Naive thymus-derived CD4-positive, alpha-beta T cell (primary cell): ENCODE results near the gene CSNK2A1. TPM values are rescaled to one million over a fixed set of nuclear protein-coding genes. Genes with fewer than 3 reads are reported as not detected.

Source experiments
- ATAC-seq: fragments of 150-1000 bp; cut with Tn5 transposase; 2 replicates; pipeline ENCODE4 v1.10.0; 2021; ENCODE audit warnings: mild to moderate bottlenecking, moderate library complexity
- CTCF ChIA-PET: fragments of 350-600 bp; sonication (Branson Sonifier 250); formaldehyde crosslinking; loops from one replicate; lab custom pipeline; 2021; ENCODE audit warnings: antibody characterized with exemption; lab: Charles Lee
- POLR2A ChIA-PET: fragments of 350-600 bp; sonication (Branson Sonifier 250); formaldehyde crosslinking; loops from one replicate; lab custom pipeline; 2021; ENCODE audit warnings: antibody characterized with exemption, inconsistent platforms; lab: Charles Lee
- DNase-seq, 9 donors: peaks; one replicate each; pipeline versions ENCODE4 v3.0.0 to v3.0.0-alpha.2; 2020 to 2022; ENCODE audit warnings: mixed read lengths in 1 of 9
- H3K27ac ChIP-seq: one replicate; pipeline ENCODE4 v1.7.0; 2013; ENCODE audit warnings: mild to moderate bottlenecking, low read depth, low read length, moderate library complexity
- H3K27me3 ChIP-seq, 2 donors: one replicate each; pipeline ENCODE4 v1.7.0; 2013; ENCODE audit warnings: low read length in 2 of 2, mild to moderate bottlenecking in 2 of 2, moderate library complexity in 2 of 2; ENCODE audit not compliant: control insufficient read depth in 2 of 2, insufficient read depth in 2 of 2
- H3K36me3 ChIP-seq, 3 experiments: 1 replicate in 2 of 3; 2 replicates in 1 of 3; pipeline ENCODE4 v1.7.0; 2013; ENCODE audit warnings: low read length in 3 of 3, mild to moderate bottlenecking in 3 of 3, moderate library complexity in 1 of 3; ENCODE audit not compliant: insufficient read depth in 3 of 3, control insufficient read depth in 2 of 3
- H3K4me1 ChIP-seq, 2 donors: one replicate each; pipeline ENCODE4 v1.7.0; 2013; ENCODE audit warnings: low read length in 2 of 2, mild to moderate bottlenecking in 2 of 2, moderate library complexity in 1 of 2; ENCODE audit not compliant: control insufficient read depth in 2 of 2, insufficient read depth in 2 of 2
- H3K4me3 ChIP-seq: 2 replicates; pipeline ENCODE4 v1.7.0; 2013; ENCODE audit warnings: mild to moderate bottlenecking, low read length
- H3K9me3 ChIP-seq, 3 experiments: 1 replicate in 2 of 3; 2 replicates in 1 of 3; pipeline ENCODE4 v1.7.0; 2013; ENCODE audit warnings: low read length in 3 of 3; ENCODE audit not compliant: control insufficient read depth in 2 of 3
- H3K27ac Mint-ChIP-seq, 9 donors: one replicate each; pipeline ENCODE4 v1.8.0; 2020 to 2022; ENCODE audit warnings: mixed read lengths in 9 of 9, mild to moderate bottlenecking in 8 of 9, moderate library complexity in 5 of 9, inconsistent platforms in 2 of 9
- H3K27me3 Mint-ChIP-seq, 5 donors: one replicate each; pipeline ENCODE4 v1.8.0; 2021 to 2022; ENCODE audit warnings: mixed read lengths in 5 of 5, mild to moderate bottlenecking in 1 of 5
- H3K36me3 Mint-ChIP-seq, 5 donors: one replicate each; pipeline ENCODE4 v1.8.0; 2020 to 2022; ENCODE audit warnings: mixed read lengths in 5 of 5, mild to moderate bottlenecking in 3 of 5, inconsistent platforms in 1 of 5
- H3K4me1 Mint-ChIP-seq, 7 donors: one replicate each; pipeline ENCODE4 v1.8.0; 2020 to 2022; ENCODE audit warnings: mixed read lengths in 7 of 7, mild to moderate bottlenecking in 3 of 7, inconsistent platforms in 1 of 7
- H3K4me3 Mint-ChIP-seq, 10 donors: one replicate each; pipeline ENCODE4 v1.8.0; 2020 to 2022; ENCODE audit warnings: mild to moderate bottlenecking in 10 of 10, mixed read lengths in 10 of 10, moderate library complexity in 6 of 10, inconsistent platforms in 2 of 10
- H3K9me3 Mint-ChIP-seq, 11 donors: one replicate each; pipeline ENCODE4 v1.8.0; 2020 to 2022; ENCODE audit warnings: mixed read lengths in 11 of 11, mild to moderate bottlenecking in 4 of 11, inconsistent platforms in 1 of 11, moderate library complexity in 1 of 11
- intact Hi-C, 2 donors: fragments of 100-400 bp; cut with micrococcal nuclease; formaldehyde crosslinking; loops; one replicate each; pipeline ENCODE4 v1.15.1; 2023
- polyA plus RNA-seq, 2 donors: library from polyadenylated mRNA; unstranded; fragments of 300-500 nt; fragmentation: Illumina TruSeq; gene quantifications; one replicate each; pipeline ENCODE4 v1.2.3, GENCODE V29; 2021
- total RNA-seq, 6 experiments: library from RNA in 5 of 6; stranded (reverse) in 5 of 6; gene quantifications; 1 replicate in 5 of 6; 2 replicates in 1 of 6; pipeline ENCODE4 v1.2.3 and lab custom pipeline; 2021 to 2026

The CSNK2A1 gene
- total and polyA plus RNA-seq, 7 experiments from 2014 or later, result 47.3 to 117 (median 74.5) TPM

- ChIA-PET CTCF (no interaction called here), POLR2A (interaction anchor here (0.6 kb wide), 1 partner anchor 37 kb away, joined by 3 read pairs; no protein-coding TSS in a partner anchor)
- Mint-ChIP-seq H3K9me3 (no peaks in the 10 kb centered on the region), H3K27me3 (peaks cover 27 to 40% (median 36%) of the 10 kb centered on the region in 5 donors), H3K4me1 (no peaks in the 10 kb centered on the region), H3K4me3 (no peak overlapping the region), H3K27ac (no peak overlapping the region), H3K36me3 (peaks cover 0 to 4% (median 0%) of the 10 kb centered on the region in 5 donors)
- H3K4me1 ChIP-seq, result no peaks in the 10 kb centered on the region
- no peak overlapping the region for H3K27ac ChIP-seq
- no peak overlapping the region for H3K4me3 ChIP-seq
- no peaks in the 10 kb centered on the region for H3K9me3 ChIP-seq
- DNase-seq (no peak), ATAC-seq (no peak)
- H3K27me3 ChIP-seq, result peaks cover 0 to 3% of the 10 kb centered on the region in 2 donors
- H3K36me3 ChIP-seq, result no peaks in the 10 kb centered on the region
- intact Hi-C loops, result no loop called here
Measured at GRCh38 chr20:556984-557383, 13.4 kb upstream of the CSNK2A1 start.

GRCh38 chr20:555976-556385, 12.4 kb upstream of the CSNK2A1 start:
- Mint-ChIP-seq H3K27me3 (peaks cover 27 to 40% (median 37%) of the 10 kb centered on the region in 5 donors), H3K4me3 (no peak overlapping the region), H3K36me3 (peaks cover 0 to 4% (median 0%) of the 10 kb centered on the region in 5 donors), H3K27ac (no peak overlapping the region), H3K9me3 (no peaks in the 10 kb centered on the region), H3K4me1 (no peaks in the 10 kb centered on the region)
- ATAC-seq (no peak), DNase-seq (no peak)
- Histone ChIP-seq H3K4me3 (no peak overlapping the region), H3K4me1 (no peaks in the 10 kb centered on the region), H3K27ac (no peak overlapping the region), H3K27me3 (peaks cover 0 to 3% of the 10 kb centered on the region in 2 donors), H3K9me3 (no peaks in the 10 kb centered on the region), H3K36me3 (no peaks in the 10 kb centered on the region)
- POLR2A ChIA-PET, result no interaction called here
- CTCF ChIA-PET, result no interaction called here
- intact Hi-C loops, result no loop called here

- H3K36me3 Mint-ChIP-seq, result peaks cover 0 to 10% (median 0%) of the 10 kb centered on the region in 5 donors
- H3K4me3 Mint-ChIP-seq, result no peak overlapping the region
- no peak overlapping the region for H3K27ac Mint-ChIP-seq
- H3K27ac ChIP-seq, result no peak overlapping the region
- ChIA-PET CTCF (no interaction called here), POLR2A (no interaction called here)
- DNase-seq, result no peak
- intact Hi-C loops, result no loop called here
- H3K27me3 ChIP-seq, result peaks cover 0 to 3% of the 10 kb centered on the region in 2 donors
- H3K9me3 Mint-ChIP-seq, result no peaks in the 10 kb centered on the region
- no peaks in the 10 kb centered on the region for H3K36me3 ChIP-seq
- no peaks in the 10 kb centered on the region for H3K4me1 ChIP-seq
- H3K27me3 Mint-ChIP-seq, result peaks cover 28 to 54% (median 41%) of the 10 kb centered on the region in 5 donors
- ATAC-seq, result no peak
- no peak overlapping the region for H3K4me3 ChIP-seq
- no peaks in the 10 kb centered on the region for H3K9me3 ChIP-seq
- no peaks in the 10 kb centered on the region for H3K4me1 Mint-ChIP-seq
Measured at GRCh38 chr20:550611-551010, 7.0 kb upstream of the CSNK2A1 start.

- no peak for ATAC-seq
- ChIA-PET POLR2A (no interaction called here), CTCF (no interaction called here)
- Mint-ChIP-seq H3K9me3 (peaks cover 0 to 2% (median 0%) of the 10 kb centered on the region in 11 donors), H3K27ac (no peak overlapping the region), H3K4me3 (no peak overlapping the region), H3K36me3 (peaks cover 0 to 10% (median 0%) of the 10 kb centered on the region in 5 donors), H3K27me3 (peaks cover 24 to 50% (median 37%) of the 10 kb centered on the region in 5 donors), H3K4me1 (no peaks in the 10 kb centered on the region)
- Histone ChIP-seq H3K4me3 (no peak overlapping the region), H3K4me1 (no peaks in the 10 kb centered on the region), H3K9me3 (no peaks in the 10 kb centered on the region), H3K36me3 (no peaks in the 10 kb centered on the region), H3K27ac (no peak overlapping the region), H3K27me3 (peaks cover 0 to 2% of the 10 kb centered on the region in 2 donors)
- intact Hi-C loops, result loop anchor here in 1 of 2 donors (10.0 kb wide), 1 partner anchor 665 kb away; no protein-coding TSS in a partner anchor
- no peak for DNase-seq
Measured at GRCh38 chr20:549722-550496, 6.3 kb upstream of the CSNK2A1 start.

- Histone ChIP-seq H3K9me3 (no peaks in the 10 kb centered on the region), H3K27me3 (no peaks in the 10 kb centered on the region), H3K4me1 (peaks cover 0 to 6% of the 10 kb centered on the region in 2 donors), H3K36me3 (no peaks in the 10 kb centered on the region), H3K27ac (no peak overlapping the region), H3K4me3 (no peak overlapping the region)
- no peak for DNase-seq
- peaks cover 7 to 10% (median 9%) of the 10 kb centered on the region in 7 donors for H3K4me1 Mint-ChIP-seq
- peaks cover 0 to 7% (median 0%) of the 10 kb centered on the region in 11 donors for H3K9me3 Mint-ChIP-seq
- intact Hi-C loops, result loop anchor here in 1 of 2 donors (10.0 kb wide), 1 partner anchor 666 kb away; no protein-coding TSS in a partner anchor
- ChIA-PET CTCF (no interaction called here), POLR2A (no interaction called here)
- H3K27me3 Mint-ChIP-seq, result peaks cover 16 to 42% (median 27%) of the 10 kb centered on the region in 5 donors
- no peak overlapping the region for H3K4me3 Mint-ChIP-seq
- ATAC-seq, result no peak
- peaks cover 0 to 10% (median 4%) of the 10 kb centered on the region in 5 donors for H3K36me3 Mint-ChIP-seq
- no peak overlapping the region for H3K27ac Mint-ChIP-seq
Measured at GRCh38 chr20:548906-549305, 5.3 kb upstream of the CSNK2A1 start.

- peaks cover under 1 to 12% of the 10 kb centered on the region in 2 donors for H3K4me1 ChIP-seq
- Mint-ChIP-seq H3K9me3 (peaks cover 0 to 7% (median 0%) of the 10 kb centered on the region in 11 donors), H3K27ac (no peak overlapping the region), H3K36me3 (peaks cover 0 to 17% (median 7%) of the 10 kb centered on the region in 5 donors), H3K27me3 (peaks cover 14 to 34% (median 24%) of the 10 kb centered on the region in 5 donors), H3K4me1 (peaks cover 14 to 20% (median 19%) of the 10 kb centered on the region in 7 donors), H3K4me3 (no peak overlapping the region)
- DNase-seq (no peak), ATAC-seq (no peak)
- no peak overlapping the region for H3K27ac ChIP-seq
- H3K9me3 ChIP-seq, result no peaks in the 10 kb centered on the region
- ChIA-PET POLR2A (no interaction called here), CTCF (no interaction called here)
- intact Hi-C loops, result loop anchor here in 1 of 2 donors (10.0 kb wide), 1 partner anchor 667 kb away; no protein-coding TSS in a partner anchor
- H3K36me3 ChIP-seq, result peaks cover 0 to 4% (median 0%) of the 10 kb centered on the region in 3 experiments
- no peaks in the 10 kb centered on the region for H3K27me3 ChIP-seq
- no peak overlapping the region for H3K4me3 ChIP-seq
Measured at GRCh38 chr20:547394-547793, 3.8 kb upstream of the CSNK2A1 start.
